GM12878 (cell line): ENCODE measurements around the gene ERCC2. TPM values are rescaled to one million over a fixed set of nuclear protein-coding genes. Genes with fewer than 3 reads are reported as not detected.

ENCODE experiments used
- ATAC-seq: fragments of 200-7000 bp; cut with Tn5 transposase; 3 replicates; pipeline ENCODE4 v1.9.1; 2020; ENCODE audit warnings: mild to moderate bottlenecking, moderate library complexity
- Bru-seq: library from RNA; stranded (reverse); fragments of 400-500 nt; gene quantifications from one replicate; lab custom pipeline; 2021; lab: Mats Ljungman, UMichigan
- BruChase-seq, 2 experiments: library from RNA; stranded (reverse); fragments of 400-500 nt; gene quantifications; one replicate each; lab custom pipeline; 2021; lab: Mats Ljungman, UMichigan
- BruUV-seq: library from RNA; stranded (reverse); fragments of 400-500 nt; replicated peaks from 2 replicates; lab custom pipeline; 2021; lab: Mats Ljungman, UMichigan
- CTCF ChIA-PET: fragments of 300-600 bp; sonication (Branson Sonifier 250); formaldehyde crosslinking; extraction: SDS; loops from one replicate; lab custom pipeline; 2021; ENCODE audit warnings: inconsistent platforms; lab: Yijun Ruan, JAX
- POLR2A ChIA-PET: fragments of 350-600 bp; formaldehyde crosslinking; extraction: SDS; loops from one replicate; lab custom pipeline; 2021; ENCODE audit warnings: inconsistent platforms; lab: Charles Lee
- RAD21 ChIA-PET: fragments of 300-600 bp; sonication (Branson Sonifier 250); formaldehyde crosslinking; loops from one replicate; lab custom pipeline; 2023; ENCODE audit warnings: antibody characterized with exemption; ENCODE audit not compliant: unreplicated experiment; lab: Charles Lee
- SMC1A ChIA-PET: fragments of 300-600 bp; sonication (Branson Sonifier 250); formaldehyde crosslinking; loops from one replicate; lab custom pipeline; 2023; ENCODE audit not compliant: unreplicated experiment, uncharacterized antibody; lab: Charles Lee
- DNase-seq: peaks from one replicate; pipeline ENCODE4 v3.0.0-alpha.2; 2011; ENCODE audit warnings: low read depth, low spot score
- FAIRE-seq: peaks from 3 replicates; lab custom pipeline; 2011; peaks lifted over from hg19 to GRCh38; lab: Jason Lieb, UNC
- H2AFZ ChIP-seq: 2 replicates; pipeline ENCODE4 v1.6.0; 2011; ENCODE audit warnings: low read depth, low read length, control low read depth; ENCODE audit not compliant: control insufficient read depth
- H3K27ac ChIP-seq: 2 replicates; pipeline ENCODE4 v1.5.1; 2011; ENCODE audit warnings: control low read depth; ENCODE audit not compliant: control insufficient read depth, insufficient read depth
- H3K27me3 ChIP-seq, 2 experiments: replicated peaks in 1 of 2; 2 replicates each; pipeline versions ENCODE4 v1.6.0 to v1.6.1; 2011; ENCODE audit warnings: low read length in 1 of 2; ENCODE audit not compliant: control insufficient read depth in 2 of 2, insufficient read depth in 2 of 2
- H3K36me3 ChIP-seq, 2 experiments: 2 replicates each; pipeline ENCODE4 v1.5.1; 2011; ENCODE audit warnings: low read length in 1 of 2; ENCODE audit not compliant: control insufficient read depth in 2 of 2, insufficient read depth in 2 of 2
- H3K4me1 ChIP-seq: 2 replicates; pipeline ENCODE4 v1.6.1; 2011; ENCODE audit warnings: mild to moderate bottlenecking, low read length, moderate library complexity, mixed read lengths; ENCODE audit not compliant: control insufficient read depth, insufficient read depth
- H3K4me2 ChIP-seq: 2 replicates; pipeline ENCODE4 v1.6.0; 2011; ENCODE audit warnings: control low read depth; ENCODE audit not compliant: control insufficient read depth, insufficient read depth
- H3K4me3 ChIP-seq: fragments of 200-600 bp; sonication (generic); 2 replicates; pipeline ENCODE4 v1.5.1; 2016
- H3K79me2 ChIP-seq: 2 replicates; pipeline ENCODE4 v1.6.0; 2011; ENCODE audit warnings: low read length; ENCODE audit not compliant: control insufficient read depth, insufficient read depth
- H3K9ac ChIP-seq: 2 replicates; pipeline ENCODE4 v1.8.0; 2011; ENCODE audit warnings: low read length, control low read depth, mixed read lengths; ENCODE audit not compliant: control insufficient read depth, insufficient read depth
- H3K9me3 ChIP-seq: replicated peaks from 3 replicates; pipeline ENCODE4 v1.5.1; 2011; ENCODE audit warnings: mild to moderate bottlenecking, low read length; ENCODE audit not compliant: control insufficient read depth, insufficient read depth
- H4K20me1 ChIP-seq: 2 replicates; pipeline ENCODE4 v1.6.0; 2011; ENCODE audit not compliant: control insufficient read depth, insufficient read depth
- BCLAF1 ChIP-seq: fragments of 450-650 bp; IDR thresholded peaks from 2 replicates; pipeline ENCODE4 v1.6.1; 2017; ENCODE audit warnings: antibody characterized with exemption, mild to moderate bottlenecking, moderate library complexity
- BRCA1 ChIP-seq: IDR thresholded peaks from 2 replicates; pipeline ENCODE4 v1.6.1; 2011; ENCODE audit warnings: low read depth, low read length, improper control_type of control experiment
- CBX3 ChIP-seq: fragments of 200-600 bp; sonication (generic); IDR thresholded peaks from 2 replicates; pipeline ENCODE4 v1.6.1; 2016; ENCODE audit warnings: low read depth, borderline replicate concordance
- ESRRA ChIP-seq: IDR thresholded peaks from 2 replicates; pipeline ENCODE4 v1.6.1; 2012; ENCODE audit warnings: mild to moderate bottlenecking, low read length, improper control_type of control experiment
- FOXK2 ChIP-seq: fragments of 450-650 bp; IDR thresholded peaks from 2 replicates; pipeline ENCODE4 v1.6.1; 2017; ENCODE audit warnings: mild to moderate bottlenecking, moderate library complexity
- MEF2A ChIP-seq: IDR thresholded peaks from 2 replicates; pipeline ENCODE4 v1.6.1; 2011; ENCODE audit warnings: low read depth, mild to moderate bottlenecking, low read length, moderate library complexity; ENCODE audit not compliant: insufficient read depth
- NFXL1 ChIP-seq: fragments of 450-650 bp; IDR thresholded peaks from 2 replicates; pipeline ENCODE4 v1.6.1; 2017; ENCODE audit warnings: antibody characterized with exemption, mild to moderate bottlenecking, borderline replicate concordance
- NFYA ChIP-seq: IDR thresholded peaks from 2 replicates; pipeline ENCODE4 v1.6.1; 2011; ENCODE audit warnings: low read depth, mild to moderate bottlenecking, low read length, improper control_type of control experiment, borderline replicate concordance
- NFYB ChIP-seq: IDR thresholded peaks from 2 replicates; pipeline ENCODE4 v1.6.1; 2011; ENCODE audit warnings: low read depth, mild to moderate bottlenecking, low read length, improper control_type of control experiment, moderate library complexity; ENCODE audit not compliant: insufficient read depth
- PBX3 ChIP-seq: IDR thresholded peaks from 2 replicates; pipeline ENCODE4 v1.6.1; 2011; ENCODE audit warnings: mild to moderate bottlenecking, low read depth, low read length, moderate library complexity; ENCODE audit not compliant: insufficient replicate concordance
- RELB ChIP-seq: fragments of 450-650 bp; IDR thresholded peaks from 2 replicates; pipeline ENCODE4 v1.6.1; 2017; ENCODE audit warnings: low read depth, mild to moderate bottlenecking, moderate library complexity
- WGBS: methylation state at CpG from one replicate; pipeline ENCODE4 v1.1.6; 2016; ENCODE audit warnings: low lambda C conversion rate; ENCODE audit not compliant: insufficient replicate concordance, insufficient coverage; ENCODE audit errors: missing lambda C conversion rate; 5-methylcytosine and 5-hydroxymethylcytosine counted together
- in situ Hi-C: fragments of 300-500 bp; cut with MboI; formaldehyde crosslinking; loops from 9 replicates; pipeline ENCODE4 v1.14.3; 2018; ENCODE audit warnings: mixed read lengths
- intact Hi-C: fragments of 100-400 bp; cut with micrococcal nuclease; formaldehyde crosslinking; loops from one replicate; pipeline ENCODE4 v1.14.2; 2022; ENCODE audit not compliant: unreplicated experiment
- long read RNA-seq, 2 experiments: library from polyadenylated mRNA; unstranded; transcript quantifications; one replicate each; pipeline ENCODE4 v2.0.0, GENCODE V29; 2019 to 2020
- polyA minus RNA-seq, 3 experiments: library from RNA; depleted of rRNA, polyadenylated mRNA; stranded (reverse); fragments of >200 nt; gene quantifications; 2 replicates each; pipeline ENCODE4 v1.2.3, GENCODE V29; 2011
- polyA plus RNA-seq, 11 experiments: library from polyadenylated mRNA; depleted of rRNA in 4 of 11; unstranded in 6 of 11; stranded (reverse) in 5 of 11; fragments of >200 nt; fragmentation: Nextera tagmentation in 4 of 11; fragmentation: Illumina TruSeq in 1 of 11; extraction: Ambion mirVana in 4 of 11; extraction: Trizol in 1 of 11; gene quantifications; 1 replicate in 1 of 11; 2 replicates in 10 of 11; pipeline versions ENCODE4 v1.2.1 to v1.2.3, GENCODE V29; 2011 to 2016; ENCODE audit warnings: inconsistent platforms in 2 of 11, missing spikeins in 2 of 11, low read depth in 1 of 11
- total RNA-seq, 4 experiments: library from RNA; depleted of rRNA in 3 of 4; stranded (reverse); fragments of >200 nt in 3 of 4; fragmentation: Illumina TruSeq in 1 of 4; extraction: Trizol in 1 of 4; gene quantifications; 2 replicates each; pipeline versions ENCODE4 v1.2.1 to v1.2.3, GENCODE V29; 2013 to 2021

ERCC2 gene
- 19.5 and 22.8 TPM in 2 replicates for total RNA-seq (2013; cell fraction: nucleolus; rRNA removed)
- total RNA-seq (2014; rRNA removed), result 16.9 and 18.8 TPM in 2 replicates
- 7.5 and 7.7 TPM in 2 replicates for total RNA-seq (2014; rRNA removed; fragmentation: Illumina TruSeq; extraction: Trizol)
- 38.7 and 40.1 TPM in 2 replicates for total RNA-seq (2021)
- polyA plus RNA-seq (2011; ENCODE audit: low read depth), result 8.8 TPM
- polyA plus RNA-seq (2011; rRNA removed), result 7.4 and 27.2 TPM in 2 replicates
- 16.8 and 18.1 TPM in 2 replicates for polyA plus RNA-seq (2011; cell fraction: cytosol; rRNA removed)
- 73.9 and 87.0 TPM in 2 replicates for polyA plus RNA-seq (2011; cell fraction: nucleus; rRNA removed)
- 25.0 and 25.7 TPM in 2 replicates for polyA plus RNA-seq (2012)
- polyA plus RNA-seq (2014; fragmentation: Illumina TruSeq; extraction: Trizol), result 7.6 and 20.5 TPM in 2 replicates
- polyA plus RNA-seq (2014; fragmentation: Nextera tagmentation; extraction: Ambion mirVana), result 1 to 10 TPM; 1.3 to 2.4 TPM
- polyA plus RNA-seq (2014; rRNA removed), result 20.6 and 24.9 TPM in 2 replicates
- polyA plus RNA-seq (2016; fragmentation: Nextera tagmentation; extraction: Ambion mirVana), result 10 to 100 TPM in 1 of 2 experiments, 1 to 10 TPM in 1; 9.8 to 12.5 TPM
- 25.1 and 39.2 TPM in 2 replicates for polyA minus RNA-seq (2011; rRNA and poly(A)+ RNA removed)
- 9.8 and 10.8 TPM in 2 replicates for polyA minus RNA-seq (2011; cell fraction: cytosol; rRNA and poly(A)+ RNA removed)
- polyA minus RNA-seq (2011; cell fraction: nucleus; rRNA and poly(A)+ RNA removed), result 16.8 and 27.8 TPM in 2 replicates
- Bru-seq, nascent RNA, result percentile 57 among the genes with signal in this experiment
- BruChase-seq, experiment 1, labeled RNA remaining after a 6-hour chase, result percentile 67 among the genes with signal in this experiment
- BruChase-seq, experiment 2, labeled RNA remaining after a 2-hour chase, result percentile 61 among the genes with signal in this experiment
- long read RNA-seq, experiment 1, full-length matches to known transcripts, result 10 of 15 reads
- long read RNA-seq, experiment 1, partial matches to known transcripts, result 3 of 15 reads
- long read RNA-seq, experiment 1, other reads (novel, unspliced or antisense), result 2 of 15 reads
- long read RNA-seq, experiment 2, full-length matches to known transcripts, result 11 of 15 reads
- long read RNA-seq, experiment 2, partial matches to known transcripts, result 2 of 15 reads
- long read RNA-seq, experiment 2, other reads (novel, unspliced or antisense), result 2 of 15 reads

- no peaks in the 10 kb centered on the region for H4K20me1 ChIP-seq
- no peaks in the 10 kb centered on the region; the same call in 1 of the 2 replicates for H3K4me1 ChIP-seq
- H3K27me3 ChIP-seq, result no peaks in the 10 kb centered on the region
- DNase-seq (peak; percentile 96), FAIRE-seq (peak; percentile 96), ATAC-seq (peak; percentile 100)
- in situ Hi-C loops (no loop called here), intact Hi-C loops (no loop called here)
- ChIA-PET POLR2A (interaction anchor here (0.6 to 0.9 kb wide), 3 partner anchors 9 to 35 kb away, joined by 3 to 7 read pairs (median 3); no protein-coding TSS in a partner anchor), CTCF (interaction anchor here (1.0 to 2.2 kb wide), 3 partner anchors 32 to 69 kb away, joined by 3 to 5 read pairs (median 3); no protein-coding TSS in a partner anchor), RAD21 (interaction anchor here (0.8 to 1.1 kb wide), 2 partner anchors 34 to 108 kb away, joined by 3 read pairs; partner anchors contain the start of gene PPP1R13L), SMC1A (interaction anchor here (1.3 kb wide), 1 partner anchor 31 kb away, joined by 4 read pairs; no protein-coding TSS in a partner anchor)
- H3K9ac ChIP-seq, result peak within 1 kb of the TSS; percentile 73
- peak within 1 kb of the TSS; percentile 88 for H3K4me3 ChIP-seq
- 3% methylated on average over 50 of the region's 55 CpGs for WGBS
- H3K27ac ChIP-seq, result peak within 1 kb of the TSS; percentile 75
- peaks cover 9% of the 10 kb centered on the region for H3K79me2 ChIP-seq
- H2AFZ ChIP-seq, result peak within 1 kb of the TSS; percentile 92
- BruUV-seq, result TSS peak; percentile 87
- H3K9me3 ChIP-seq, result no peaks in the 10 kb centered on the region
- no peaks in the 10 kb centered on the region for H3K36me3 ChIP-seq
- H3K4me2 ChIP-seq, result peak within 1 kb of the TSS; percentile 96
- TF ChIP-seq NFYA (peak; percentile 67), RELB (peak; percentile 89), ESRRA (no peak), PBX3 (peak; percentile 100), FOXK2 (peak; percentile 83), BCLAF1 (no peak), NFXL1 (no peak), BRCA1 (no peak), MEF2A (no peak), NFYB (peak; percentile 97), CBX3 (no peak)
These were observed at the start of gene ERCC2 for GRCh38 chr19:45370410-45371204. ERCC2 (minus strand) TSS chr19:45370573; CDS start chr19:45370540, 33 bp downstream.
